CD14-positive monocyte (primary cell): ENCODE results near the gene NKIRAS2. TPM values are rescaled to one million over a fixed set of nuclear protein-coding genes. Genes with fewer than 3 reads are reported as not detected.

ENCODE experiments used
- DNase-seq, 3 donors: peaks; one replicate each; pipeline ENCODE4 v3.0.0-alpha.2; 2011 to 2022
- H2AFZ ChIP-seq: 2 replicates; pipeline ENCODE4 v1.6.0; 2012; ENCODE audit warnings: mild to moderate bottlenecking, low read depth, low read length, inconsistent platforms; ENCODE audit not compliant: insufficient read depth, poor library complexity, severe bottlenecking
- H3K27ac ChIP-seq, 2 donors: 1 replicate in 1 of 2; 2 replicates in 1 of 2; pipeline ENCODE4 v1.5.1; 2012 to 2013; ENCODE audit warnings: low read length in 2 of 2, control low read depth in 1 of 2, inconsistent platforms in 1 of 2, low read depth in 1 of 2, mild to moderate bottlenecking in 1 of 2
- H3K27me3 ChIP-seq, 2 donors: one replicate each; pipeline versions ENCODE4 v1.6.0 to v1.6.1; 2011 to 2013; ENCODE audit warnings: low read length in 2 of 2; ENCODE audit not compliant: control insufficient read depth in 2 of 2, insufficient read depth in 2 of 2
- H3K36me3 ChIP-seq, 2 donors: replicated peaks in 1 of 2; 1 replicate in 1 of 2; 2 replicates in 1 of 2; pipeline versions ENCODE4 v1.5.1 to v1.6.1; 2012 to 2013; ENCODE audit warnings: low read length in 2 of 2, control low read depth in 1 of 2, inconsistent platforms in 1 of 2, mild to moderate bottlenecking in 1 of 2; ENCODE audit not compliant: insufficient read depth in 2 of 2, control insufficient read depth in 1 of 2
- H3K4me1 ChIP-seq, 2 donors: 1 replicate in 1 of 2; 2 replicates in 1 of 2; pipeline versions ENCODE4 v1.5.1 to v1.6.1; 2012 to 2013; ENCODE audit warnings: low read length in 2 of 2, control low read depth in 1 of 2, inconsistent platforms in 1 of 2, mild to moderate bottlenecking in 1 of 2, moderate library complexity in 1 of 2; ENCODE audit not compliant: insufficient read depth in 2 of 2, control insufficient read depth in 1 of 2
- H3K4me2 ChIP-seq: replicated peaks from 2 replicates; pipeline ENCODE3; 2012; ENCODE audit warnings: low read length, moderate library complexity, mild to moderate bottlenecking; ENCODE audit not compliant: poor library complexity, severe bottlenecking; ENCODE audit errors: extremely low read depth
- H3K4me3 ChIP-seq, 3 experiments: fragments of 200-600 bp in 1 of 3; sonication (generic) in 1 of 3; replicated peaks in 1 of 3; 1 replicate in 2 of 3; 2 replicates in 1 of 3; pipeline ENCODE4 v1.5.1; 2011 to 2013; ENCODE audit warnings: low read length in 3 of 3, mild to moderate bottlenecking in 3 of 3, control low read depth in 2 of 3, low read depth in 2 of 3, inconsistent platforms in 1 of 3, moderate library complexity in 1 of 3
- H3K79me2 ChIP-seq: 2 replicates; pipeline ENCODE4 v1.6.0; 2012; ENCODE audit warnings: mild to moderate bottlenecking, control low read depth, inconsistent platforms, low read length, moderate library complexity; ENCODE audit not compliant: insufficient read depth
- H3K9ac ChIP-seq: 2 replicates; pipeline ENCODE4 v1.6.0; 2017; ENCODE audit warnings: low read length, mild to moderate bottlenecking; ENCODE audit not compliant: insufficient read depth, poor library complexity, severe bottlenecking
- H3K9me3 ChIP-seq, 2 donors: replicated peaks in 1 of 2; 1 replicate in 1 of 2; 2 replicates in 1 of 2; pipeline versions ENCODE4 v1.5.1 to v1.6.1; 2012 to 2013; ENCODE audit warnings: low read length in 2 of 2, control low read depth in 1 of 2; ENCODE audit not compliant: control insufficient read depth in 1 of 2, insufficient read depth in 1 of 2
- H4K20me1 ChIP-seq: 2 replicates; pipeline ENCODE4 v1.6.0; 2012; ENCODE audit warnings: mild to moderate bottlenecking, low read length, control low read depth, moderate library complexity; ENCODE audit not compliant: insufficient read depth
- H3K27ac Mint-ChIP-seq, 7 donors: one replicate each; pipeline ENCODE4 v1.8.0; 2020; ENCODE audit warnings: mild to moderate bottlenecking in 7 of 7, mixed read lengths in 7 of 7, moderate library complexity in 6 of 7, inconsistent platforms in 2 of 7
- H3K27me3 Mint-ChIP-seq, 3 donors: one replicate each; pipeline ENCODE4 v1.8.0; 2021 to 2022; ENCODE audit warnings: low read depth in 3 of 3, mild to moderate bottlenecking in 3 of 3, mixed read lengths in 3 of 3, moderate library complexity in 3 of 3, inconsistent platforms in 1 of 3
- H3K36me3 Mint-ChIP-seq, 2 donors: one replicate each; pipeline ENCODE4 v1.8.0; 2020; ENCODE audit warnings: mixed read lengths in 2 of 2, inconsistent platforms in 1 of 2, mild to moderate bottlenecking in 1 of 2
- H3K4me1 Mint-ChIP-seq: one replicate; pipeline ENCODE4 v1.8.0; 2020; ENCODE audit warnings: mild to moderate bottlenecking, mixed read lengths
- H3K4me3 Mint-ChIP-seq, 2 donors: one replicate each; pipeline ENCODE4 v1.8.0; 2020; ENCODE audit warnings: mild to moderate bottlenecking in 2 of 2, mixed read lengths in 2 of 2, moderate library complexity in 1 of 2
- H3K9me3 Mint-ChIP-seq, 7 donors: one replicate each; pipeline ENCODE4 v1.8.0; 2020 to 2022; ENCODE audit warnings: mixed read lengths in 7 of 7, mild to moderate bottlenecking in 6 of 7, moderate library complexity in 6 of 7, inconsistent platforms in 2 of 7
- CTCF ChIP-seq: fragments of 200-600 bp; IDR thresholded peaks from one replicate; pipeline ENCODE4 v1.8.0; 2022; ENCODE audit warnings: antibody characterized with exemption, mild to moderate bottlenecking
- WGBS: methylation state at CpG from one replicate; pipeline ENCODE4 v1.1.5; 2013; ENCODE audit warnings: missing lambda C conversion rate; ENCODE audit not compliant: insufficient coverage; 5-methylcytosine and 5-hydroxymethylcytosine counted together
- intact Hi-C, 2 donors: fragments of 100-400 bp; cut with micrococcal nuclease; formaldehyde crosslinking; loops; one replicate each; pipeline versions ENCODE4 v1.15.0 to v1.15.1; 2023
- polyA plus RNA-seq, 3 donors: library from polyadenylated mRNA; depleted of rRNA in 1 of 3; unstranded in 2 of 3; stranded (reverse) in 1 of 3; fragments of 300-500 nt in 2 of 3; fragments of >200 nt in 1 of 3; fragmentation: Illumina TruSeq in 2 of 3; gene quantifications; 1 replicate in 2 of 3; 2 replicates in 1 of 3; pipeline ENCODE4 v1.2.3, GENCODE V29; 2012 to 2021

The NKIRAS2 gene
- polyA plus RNA-seq, 3 donors, result 51.1 to 77.1 (median 69.9) TPM

GRCh38 chr17:42055027-42055426 lies 35.1 kb downstream of the NKIRAS2 start:
- H3K9me3 ChIP-seq, result no peaks in the 10 kb centered on the region
- no peaks in the 10 kb centered on the region for H4K20me1 ChIP-seq
- H3K9me3 Mint-ChIP-seq, result peaks cover 0 to 7% (median 0%) of the 10 kb centered on the region in 7 donors
- H3K4me3 ChIP-seq, result no peak overlapping the region
- H3K4me1 Mint-ChIP-seq, result peaks cover 11% of the 10 kb centered on the region
- peak overlapping the region; percentile 4 for H3K9ac ChIP-seq
- H3K4me2 ChIP-seq, result no peak overlapping the region
- H3K79me2 ChIP-seq, result no peaks in the 10 kb centered on the region
- no peak for DNase-seq
- H3K36me3 ChIP-seq, result no peaks in the 10 kb centered on the region
- H3K27ac ChIP-seq, result no peak overlapping the region
- peaks cover 18 to 35% (median 26%) of the 10 kb centered on the region in 3 donors for H3K27me3 Mint-ChIP-seq
- H3K4me3 Mint-ChIP-seq, result no peak overlapping the region
- intact Hi-C loops, result no loop called here
- peaks cover 0 to 7% of the 10 kb centered on the region in 2 donors for H3K27me3 ChIP-seq
- H2AFZ ChIP-seq, result no peak overlapping the region
- H3K4me1 ChIP-seq, result peaks cover 6 to 9% of the 10 kb centered on the region in 2 donors
- no peak for TF ChIP-seq CTCF
- WGBS, result no CpG with 5 or more reads among the region's 3 CpGs
- no peaks in the 10 kb centered on the region for H3K36me3 Mint-ChIP-seq
- peak overlapping the region in 1 of 7 donors; percentile 28 for H3K27ac Mint-ChIP-seq

GRCh38 chr17:42055496-42055895 lies 35.6 kb downstream of the NKIRAS2 start:
- WGBS, result 86% methylated on average over 5 of the region's 6 CpGs
- Mint-ChIP-seq H3K4me1 (peaks cover 14% of the 10 kb centered on the region), H3K9me3 (peaks cover 0 to 7% (median 0%) of the 10 kb centered on the region in 7 donors), H3K27me3 (peaks cover 18 to 35% (median 26%) of the 10 kb centered on the region in 3 donors), H3K4me3 (no peak overlapping the region), H3K27ac (no peak overlapping the region), H3K36me3 (no peaks in the 10 kb centered on the region)
- Histone ChIP-seq H3K4me1 (peaks cover 5 to 6% of the 10 kb centered on the region in 2 donors), H3K27me3 (peaks cover 0 to 7% of the 10 kb centered on the region in 2 donors), H4K20me1 (no peaks in the 10 kb centered on the region), H2AFZ (no peak overlapping the region), H3K4me3 (no peak overlapping the region), H3K79me2 (no peaks in the 10 kb centered on the region), H3K36me3 (no peaks in the 10 kb centered on the region), H3K9me3 (no peaks in the 10 kb centered on the region), H3K4me2 (no peak overlapping the region), H3K27ac (no peak overlapping the region), H3K9ac (no peak overlapping the region)
- DNase-seq, result no peak
- no peak for TF ChIP-seq CTCF
- intact Hi-C loops, result no loop called here
